GM12864 (cell line): ENCODE data around the gene ZBTB17.
"Not testable (repeated sequence)": the region's sequence is repeated elsewhere in the genome, so short reads cannot be mapped to it uniquely, and the experiment has no call there.

Source experiments
- DNase-seq: peaks from one replicate; pipeline ENCODE4 v3.0.0-alpha.2; 2011; ENCODE audit warnings: low read depth
- H3K4me3 ChIP-seq: 2 replicates; pipeline ENCODE4 v1.5.1; 2011; ENCODE audit warnings: mild to moderate bottlenecking, low read depth, low read length, control low read depth
- CTCF ChIP-seq: IDR thresholded peaks from 2 replicates; pipeline ENCODE4 v1.5.1; 2011; ENCODE audit warnings: low read depth, mild to moderate bottlenecking, moderate library complexity, low read length, control low read depth, inconsistent platforms; ENCODE audit errors: missing control alignments

ZBTB17 gene

GRCh38 chr1:16009678-16010077, 33.8 kb upstream of the ZBTB17 start:
- H3K4me3 ChIP-seq, result no peak overlapping the region
- no peak for DNase-seq
- no peak for TF ChIP-seq CTCF

- H3K4me3 ChIP-seq, result no peak overlapping the region
- TF ChIP-seq CTCF, result peak; percentile 99
- no peak for DNase-seq
These were observed 33.1 kb upstream of the ZBTB17 start for GRCh38 chr1:16009030-16009460.

- DNase-seq, result no peak
- no peak for TF ChIP-seq CTCF
- H3K4me3 ChIP-seq, result no peak overlapping the region
These were observed 31.9 kb upstream of the ZBTB17 start for GRCh38 chr1:16007671-16008341.

- peak; percentile 35 for TF ChIP-seq CTCF
- no peak overlapping the region for H3K4me3 ChIP-seq
- peak; percentile 39 for DNase-seq
These were observed 30.9 kb upstream of the ZBTB17 start for GRCh38 chr1:16006552-16007485.

- DNase-seq, result no peak
- no peak overlapping the region for H3K4me3 ChIP-seq
- TF ChIP-seq CTCF, result no peak
These were observed 30.1 kb upstream of the ZBTB17 start for GRCh38 chr1:16006010-16006409.

GRCh38 chr1:16005597-16005996, 29.7 kb upstream of the ZBTB17 start:
- TF ChIP-seq CTCF, result no peak
- no peak for DNase-seq
- no peak overlapping the region for H3K4me3 ChIP-seq

GRCh38 chr1:16001274-16001673, 25.4 kb upstream of the ZBTB17 start:
- DNase-seq, H3K4me3 ChIP-seq: not testable (repeated sequence)
